Lung (tissue), 12 donors: ENCODE data around the gene ENO3. TPM values are rescaled to one million over a fixed set of nuclear protein-coding genes. Genes with fewer than 3 reads are reported as not detected.

ENCODE experiments used
- ATAC-seq: fragments of 200-7000 bp; cut with Tn5 transposase; one replicate; pipeline ENCODE4 v1.9.1; 2020; ENCODE audit warnings: moderate number of reproducible peaks; ENCODE audit not compliant: insufficient read depth, low FRiP score
- DNase-seq, 3 donors: peaks; one replicate each; pipeline ENCODE4 v3.0.0-alpha.2; 2013 to 2017
- H3K27ac ChIP-seq, 2 donors: one replicate each; pipeline ENCODE4 v1.5.1; 2013; ENCODE audit warnings: mild to moderate bottlenecking in 2 of 2, moderate library complexity in 2 of 2, control low read depth in 1 of 2, inconsistent platforms in 1 of 2, low read depth in 1 of 2, low read length in 1 of 2
- H3K27me3 ChIP-seq, 3 donors: one replicate each; pipeline ENCODE4 v1.5.1; 2013; ENCODE audit warnings: low read length in 2 of 3; ENCODE audit not compliant: control insufficient read depth in 3 of 3, insufficient read depth in 3 of 3
- H3K36me3 ChIP-seq, 4 donors: one replicate each; pipeline ENCODE4 v1.5.1; 2013; ENCODE audit warnings: low read length in 4 of 4, mild to moderate bottlenecking in 1 of 4, moderate library complexity in 1 of 4; ENCODE audit not compliant: control insufficient read depth in 4 of 4, insufficient read depth in 4 of 4
- H3K4me1 ChIP-seq, 5 donors: one replicate each; pipeline ENCODE4 v1.5.1; 2013; ENCODE audit warnings: low read length in 5 of 5, mild to moderate bottlenecking in 2 of 5, moderate library complexity in 1 of 5; ENCODE audit not compliant: control insufficient read depth in 5 of 5, insufficient read depth in 5 of 5
- H3K4me3 ChIP-seq: one replicate; pipeline ENCODE4 v1.5.1; 2013; ENCODE audit warnings: mild to moderate bottlenecking, control low read depth, moderate library complexity
- H3K9ac ChIP-seq, 2 donors: one replicate each; pipeline ENCODE4 v1.5.1; 2013; ENCODE audit warnings: low read length in 2 of 2, control low read depth in 1 of 2; ENCODE audit not compliant: insufficient read depth in 1 of 2
- H3K9me3 ChIP-seq, 4 donors: one replicate each; pipeline ENCODE4 v1.5.1; 2013; ENCODE audit warnings: low read length in 3 of 4, mild to moderate bottlenecking in 1 of 4, moderate library complexity in 1 of 4; ENCODE audit not compliant: control insufficient read depth in 4 of 4, insufficient read depth in 3 of 4
- CTCF ChIP-seq: IDR thresholded peaks from 2 replicates; pipeline ENCODE4 v1.5.1; 2012; ENCODE audit warnings: mild to moderate bottlenecking; ENCODE audit errors: control extremely low read depth, extremely low read depth
- WGBS, 2 donors: extraction: QIAGEN DNeasy Blood & Tissue Kit; methylation state at CpG; one replicate each; pipeline ENCODE4 v1.1.7; 2013; 5-methylcytosine and 5-hydroxymethylcytosine counted together
- polyA plus RNA-seq, 2 donors: library from polyadenylated mRNA; stranded (reverse); fragments of 200-250 nt; gene quantifications; one replicate each; pipeline ENCODE4 v1.2.1, GENCODE V29; 2013
- total RNA-seq, 2 donors: library from RNA; depleted of rRNA in 1 of 2; stranded (reverse); fragments of >200 nt in 1 of 2; gene quantifications; one replicate each; pipeline ENCODE4 v1.2.1, GENCODE V29; 2014 to 2021
- donor health status: control.
- donor health status: control.
- donor health status: Bipolar disorder and iron deficiency.
- donor health status: healthy.
- donor health status: DM: yes; HTN: yes; CAD: no.

Gene ENO3
- total and polyA plus RNA-seq, 4 donors, result 3.3 to 10.7 (median 8.3) TPM

DNA sequence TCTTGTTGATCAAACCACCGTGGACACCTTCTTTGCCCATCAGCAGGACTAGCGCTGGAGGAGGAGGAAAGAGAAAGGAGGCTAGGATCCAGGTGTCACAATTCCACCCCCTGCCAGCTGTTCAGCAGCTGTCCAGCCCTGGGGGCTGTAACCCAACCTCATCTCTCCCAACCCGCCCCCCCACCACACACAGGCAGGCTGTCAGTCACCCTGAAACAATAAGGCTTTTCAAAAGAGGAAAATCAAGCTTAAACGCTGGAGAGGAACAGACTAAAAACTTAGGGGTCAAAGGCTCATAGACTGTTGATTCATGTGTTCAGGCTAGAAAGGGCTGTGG, 5.0 kb upstream of the ENO3 start:
- H3K36me3 ChIP-seq, result peaks cover 12 to 32% (median 27%) of the 10 kb centered on the region in 4 donors
- no peak overlapping the region for H3K4me3 ChIP-seq
- H3K9me3 ChIP-seq, result no peaks in the 10 kb centered on the region
- no peaks in the 10 kb centered on the region for H3K27me3 ChIP-seq
- no peak for ATAC-seq
- DNase-seq, result no peak
- peaks cover 3 to 28% (median 12%) of the 10 kb centered on the region in 5 donors for H3K4me1 ChIP-seq
- peak overlapping the region; percentile 33 to 51 for H3K27ac ChIP-seq
- no peak for TF ChIP-seq CTCF
- H3K9ac ChIP-seq, result no peak overlapping the region
- 32 to 42% methylated on average over 4 of the region's 4 CpGs for WGBS, 2 donors

DNA sequence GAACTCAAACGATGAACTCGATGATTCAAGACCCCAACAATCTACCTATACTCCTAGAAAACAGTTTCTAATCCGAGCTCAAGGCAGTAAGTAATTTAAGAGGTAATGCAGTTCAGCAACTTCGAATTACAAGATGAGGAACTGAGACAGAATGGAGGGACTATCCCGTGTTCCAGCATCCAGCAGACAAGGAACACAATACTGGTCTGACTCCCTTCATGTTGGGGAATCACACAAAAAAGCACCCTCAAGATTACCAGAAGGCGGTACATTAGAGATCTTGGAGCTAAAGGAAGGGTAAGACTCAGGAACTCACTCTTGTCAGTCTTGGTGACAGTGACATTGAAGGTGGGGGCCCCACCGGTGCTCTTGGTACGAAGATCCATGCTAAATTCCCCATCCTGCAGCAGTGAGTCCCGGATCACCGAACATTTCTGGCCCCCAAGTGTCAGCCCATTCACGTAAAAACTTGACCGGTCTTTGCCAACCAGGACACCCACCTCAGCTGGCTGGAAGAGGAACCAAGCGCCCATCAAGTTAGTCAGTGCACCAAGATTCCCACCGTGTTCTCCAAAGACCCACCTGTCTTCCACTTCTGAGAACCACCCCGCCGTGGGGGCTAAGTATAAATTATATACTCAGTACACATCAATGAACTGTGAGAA, 4.5 kb upstream of the ENO3 start:
- Histone ChIP-seq H3K36me3 (peaks cover 12 to 32% (median 27%) of the 10 kb centered on the region in 4 donors), H3K27me3 (no peaks in the 10 kb centered on the region), H3K4me1 (peaks cover 2 to 28% (median 14%) of the 10 kb centered on the region in 5 donors), H3K27ac (peak overlapping the region; percentile 38 to 73), H3K4me3 (peak overlapping the region; percentile 67), H3K9me3 (no peaks in the 10 kb centered on the region), H3K9ac (peak overlapping the region in 1 of 2 donors; percentile 11)
- no peak for TF ChIP-seq CTCF
- ATAC-seq (no peak), DNase-seq (no peak)
- 23% methylated on average over 16 of the region's 16 CpGs for whole genome bisulfite sequencing, 2 donors

GRCh38 chr17:4947010-4947410, 3.9 kb upstream of the ENO3 start:
- TF ChIP-seq CTCF, result no peak
- Histone ChIP-seq H3K36me3 (peaks cover 12 to 32% (median 27%) of the 10 kb centered on the region in 4 donors), H3K9me3 (no peaks in the 10 kb centered on the region), H3K27ac (peak overlapping the region; percentile 73 to 87), H3K4me3 (peak overlapping the region; percentile 67), H3K9ac (peak overlapping the region in 1 of 2 donors; percentile 11), H3K4me1 (peaks cover 2 to 26% (median 17%) of the 10 kb centered on the region in 5 donors), H3K27me3 (no peaks in the 10 kb centered on the region)
- peak in 2 of 3 donors; percentile 10 to 11 for DNase-seq
- no peak for ATAC-seq
- WGBS, 2 donors, result 0 to 1% methylated on average over 7 of the region's 7 CpGs
